HUES64 (cell line): ENCODE measurements around the gene PROC.

Experiments used
- H3K27ac ChIP-seq: 2 replicates; pipeline ENCODE4 v1.7.0; 2013; ENCODE audit warnings: low read depth, low read length, inconsistent platforms
- H3K27me3 ChIP-seq: 2 replicates; pipeline ENCODE4 v1.6.1; 2013; ENCODE audit warnings: mild to moderate bottlenecking, low read length; ENCODE audit not compliant: insufficient read depth
- H3K36me3 ChIP-seq: 2 replicates; pipeline ENCODE4 v1.6.1; 2013; ENCODE audit warnings: mild to moderate bottlenecking, low read length; ENCODE audit not compliant: insufficient read depth
- H3K4me1 ChIP-seq: 2 replicates; pipeline ENCODE4 v1.6.1; 2013; ENCODE audit warnings: mild to moderate bottlenecking, low read length, moderate library complexity; ENCODE audit not compliant: insufficient read depth
- H3K4me3 ChIP-seq: 2 replicates; pipeline ENCODE4 v1.5.1; 2013; ENCODE audit warnings: mild to moderate bottlenecking, low read length, moderate library complexity
- H3K9ac ChIP-seq: 2 replicates; pipeline ENCODE4 v1.6.1; 2013; ENCODE audit warnings: mild to moderate bottlenecking, low read depth, low read length
- H3K9me3 ChIP-seq: 2 replicates; pipeline ENCODE4 v1.6.1; 2013; ENCODE audit warnings: low read depth, low read length; ENCODE audit not compliant: insufficient read depth
- WGBS: fragments of 150-250, 120-280 bp; methylation state at CpG from one replicate; pipeline ENCODE4 v1.1.7; 2013; ENCODE audit warnings: missing lambda C conversion rate; 5-methylcytosine and 5-hydroxymethylcytosine counted together

Gene PROC

GRCh38 chr2:127397568-127398238, 20.5 kb upstream of the PROC start:
- Histone ChIP-seq H3K4me1 (no peaks in the 10 kb centered on the region; the same call in 1 of the 2 replicates), H3K4me3 (no peak overlapping the region), H3K27ac (no peak overlapping the region), H3K27me3 (no peaks in the 10 kb centered on the region), H3K9me3 (no peaks in the 10 kb centered on the region), H3K9ac (no peak overlapping the region), H3K36me3 (no peaks in the 10 kb centered on the region)
- 94% methylated on average over 9 of the region's 9 CpGs for WGBS

GRCh38 chr2:127398239-127398590, 20.0 kb upstream of the PROC start:
- no peaks in the 10 kb centered on the region for H3K36me3 ChIP-seq
- no peaks in the 10 kb centered on the region for H3K9me3 ChIP-seq
- 67% methylated on average over 4 of the region's 4 CpGs for WGBS
- H3K9ac ChIP-seq, result no peak overlapping the region
- no peak overlapping the region for H3K4me3 ChIP-seq
- no peak overlapping the region for H3K27ac ChIP-seq
- H3K27me3 ChIP-seq, result no peaks in the 10 kb centered on the region
- no peaks in the 10 kb centered on the region for H3K4me1 ChIP-seq

- H3K36me3 ChIP-seq, result no peaks in the 10 kb centered on the region
- WGBS, result 93% methylated on average over 9 of the region's 9 CpGs
- peaks cover 3% of the 10 kb centered on the region; the same call in 1 of the 2 replicates for H3K4me1 ChIP-seq
- no peaks in the 10 kb centered on the region for H3K9me3 ChIP-seq
- no peak overlapping the region for H3K9ac ChIP-seq
- H3K27me3 ChIP-seq, result no peaks in the 10 kb centered on the region
- no peak overlapping the region for H3K4me3 ChIP-seq
- H3K27ac ChIP-seq, result no peak overlapping the region
Observed at GRCh38 chr2:127400533-127400896, 17.7 kb upstream of the PROC start.

GRCh38 chr2:127400897-127401756, 17.1 kb upstream of the PROC start:
- H3K9ac ChIP-seq, result no peak overlapping the region
- H3K4me1 ChIP-seq, result peaks cover 3% of the 10 kb centered on the region; the same call in 1 of the 2 replicates
- no peaks in the 10 kb centered on the region for H3K27me3 ChIP-seq
- H3K4me3 ChIP-seq, result no peak overlapping the region
- 91% methylated on average over 39 of the region's 39 CpGs for WGBS
- H3K9me3 ChIP-seq, result no peaks in the 10 kb centered on the region
- H3K36me3 ChIP-seq, result no peaks in the 10 kb centered on the region
- no peak overlapping the region for H3K27ac ChIP-seq

- Histone ChIP-seq H3K27me3 (no peaks in the 10 kb centered on the region), H3K36me3 (no peaks in the 10 kb centered on the region), H3K4me3 (no peak overlapping the region), H3K9me3 (no peaks in the 10 kb centered on the region), H3K9ac (no peak overlapping the region), H3K4me1 (peaks cover 3% of the 10 kb centered on the region; the same call in 1 of the 2 replicates), H3K27ac (no peak overlapping the region)
- 84% methylated on average over 11 of the region's 11 CpGs for WGBS
Observed at GRCh38 chr2:127401757-127402695, 16.2 kb upstream of the PROC start.

GRCh38 chr2:127403460-127403859, 14.8 kb upstream of the PROC start:
- Histone ChIP-seq H3K4me3 (no peak overlapping the region), H3K9ac (no peak overlapping the region), H3K27ac (no peak overlapping the region), H3K4me1 (peaks cover 9% of the 10 kb centered on the region; the same call in 1 of the 2 replicates), H3K36me3 (no peaks in the 10 kb centered on the region), H3K27me3 (no peaks in the 10 kb centered on the region), H3K9me3 (no peaks in the 10 kb centered on the region)
- 78% methylated on average over 3 of the region's 3 CpGs for WGBS

GRCh38 chr2:127404466-127405254, 13.6 kb upstream of the PROC start:
- Histone ChIP-seq H3K4me3 (no peak overlapping the region), H3K27ac (no peak overlapping the region), H3K36me3 (no peaks in the 10 kb centered on the region), H3K9ac (no peak overlapping the region), H3K9me3 (no peaks in the 10 kb centered on the region), H3K4me1 (peaks cover 14% of the 10 kb centered on the region; the same call in 1 of the 2 replicates), H3K27me3 (no peaks in the 10 kb centered on the region)
- WGBS, result 95% methylated on average over 7 of the region's 7 CpGs

GRCh38 chr2:127405255-127405610, 13.0 kb upstream of the PROC start:
- peaks cover 14% of the 10 kb centered on the region; the same call in 1 of the 2 replicates for H3K4me1 ChIP-seq
- 88% methylated on average over 3 of the region's 3 CpGs for WGBS
- no peak overlapping the region for H3K4me3 ChIP-seq
- H3K27me3 ChIP-seq, result no peaks in the 10 kb centered on the region
- no peaks in the 10 kb centered on the region for H3K9me3 ChIP-seq
- H3K27ac ChIP-seq, result no peak overlapping the region
- H3K36me3 ChIP-seq, result no peaks in the 10 kb centered on the region
- H3K9ac ChIP-seq, result no peak overlapping the region

GRCh38 chr2:127406454-127406853, 11.8 kb upstream of the PROC start:
- H3K36me3 ChIP-seq, result no peaks in the 10 kb centered on the region
- H3K9me3 ChIP-seq, result no peaks in the 10 kb centered on the region
- WGBS, result no CpG with 5 or more reads among the region's 2 CpGs
- no peak overlapping the region for H3K9ac ChIP-seq
- H3K27ac ChIP-seq, result no peak overlapping the region
- no peaks in the 10 kb centered on the region for H3K27me3 ChIP-seq
- H3K4me1 ChIP-seq, result peaks cover 14% of the 10 kb centered on the region; the same call in 1 of the 2 replicates
- no peak overlapping the region for H3K4me3 ChIP-seq

- no peaks in the 10 kb centered on the region for H3K9me3 ChIP-seq
- H3K27ac ChIP-seq, result no peak overlapping the region
- H3K36me3 ChIP-seq, result no peaks in the 10 kb centered on the region
- H3K4me3 ChIP-seq, result no peak overlapping the region
- WGBS, result 92% methylated on average over 9 of the region's 9 CpGs
- H3K4me1 ChIP-seq, result peaks cover 14% of the 10 kb centered on the region; the same call in 1 of the 2 replicates
- no peak overlapping the region for H3K9ac ChIP-seq
- no peaks in the 10 kb centered on the region for H3K27me3 ChIP-seq
Observed at GRCh38 chr2:127407091-127407490, 11.1 kb upstream of the PROC start.
